Measurements from ENCODE around the gene ZNF511. TPM values are rescaled to one million over a fixed set of nuclear protein-coding genes. Genes with fewer than 3 reads are reported as not detected.

ZNF511 gene
- total and polyA plus RNA-seq, 4 donors: 13.7 to 31.8 (median 24.2) TPM

DNA sequence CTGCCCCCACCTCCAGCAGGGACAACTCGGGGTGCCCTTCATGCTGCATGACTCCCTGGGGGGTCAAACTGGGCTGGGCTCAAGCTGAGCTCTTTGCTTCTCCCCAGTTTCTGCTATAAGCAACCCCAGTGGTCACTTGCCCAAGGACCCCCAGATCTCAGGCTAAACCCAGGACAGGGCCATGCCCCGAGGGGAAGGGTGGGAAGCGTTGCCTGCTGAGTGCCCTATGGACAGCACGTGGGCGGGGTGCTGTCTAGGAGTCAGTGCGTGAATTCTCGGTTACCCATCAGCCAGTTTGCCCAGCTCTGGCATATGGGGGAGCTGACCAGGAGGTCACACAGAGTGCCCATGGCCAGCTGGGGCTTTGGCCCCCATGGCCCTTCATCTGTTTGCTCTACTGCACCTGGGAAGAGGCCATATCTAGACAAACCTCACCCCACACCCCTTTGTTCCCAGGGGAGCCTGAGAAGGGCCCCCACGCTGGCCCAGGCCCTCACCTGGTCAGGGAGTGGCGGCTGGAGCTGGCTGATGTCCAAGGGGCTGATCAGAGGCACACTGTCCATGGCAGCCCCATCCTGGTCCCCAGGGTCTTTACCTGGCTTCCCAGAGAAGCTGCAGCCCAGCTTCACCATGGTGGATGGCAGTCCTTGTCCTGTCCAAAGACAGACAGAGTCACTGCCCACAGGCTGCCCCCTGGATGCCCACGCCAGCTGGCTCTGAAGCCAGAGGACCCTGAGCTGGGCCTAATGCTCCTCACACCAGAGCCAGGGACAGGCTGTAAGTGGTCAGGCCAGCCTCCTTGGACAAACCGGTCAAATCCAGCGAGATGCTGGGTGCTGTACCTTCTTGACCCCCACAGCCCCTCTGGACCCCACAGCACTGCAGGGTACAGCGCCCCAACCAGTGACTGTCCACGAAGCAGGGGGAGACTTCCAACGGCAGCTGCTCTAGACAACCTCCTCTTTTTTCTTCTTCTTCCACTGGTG is 19.9 kb downstream of the ZNF511 start:
- Histone ChIP-seq H3K9me3 (ENCODE audit: control insufficient read depth in 4 of 4, low read length in 3 of 4) (no peaks in the 10 kb centered on the region), H3K36me3 (ENCODE audit: control insufficient read depth in 4 of 4, insufficient read depth in 3 of 4, low read depth in 1 of 4, low read length in 3 of 4) (no peaks in the 10 kb centered on the region), H3K27me3 (ENCODE audit: control insufficient read depth in 4 of 4, insufficient read depth in 4 of 4, low read length in 3 of 4) (peaks cover 0 to 17% (median 8%) of the 10 kb centered on the region in 4 donors), H3K4me1 (ENCODE audit: control insufficient read depth in 4 of 4, insufficient read depth in 4 of 4, low read length in 3 of 4) (peaks cover 2 to 22% (median 8%) of the 10 kb centered on the region in 4 donors), H3K9ac (ENCODE audit: low read depth in 1 of 2, low read length in 2 of 2) (no peak overlapping the region), H3K4me3 (ENCODE audit: low read depth in 1 of 3, low read length in 3 of 3) (no peak overlapping the region), H3K27ac (ENCODE audit: low read depth in 1 of 2, low read length in 2 of 2) (no peak overlapping the region)
- DNase-seq (ENCODE audit: low spot score): no peak
- 77% methylated on average over 15 of the region's 15 CpGs for WGBS
- TF ChIP-seq, protein P1, sequence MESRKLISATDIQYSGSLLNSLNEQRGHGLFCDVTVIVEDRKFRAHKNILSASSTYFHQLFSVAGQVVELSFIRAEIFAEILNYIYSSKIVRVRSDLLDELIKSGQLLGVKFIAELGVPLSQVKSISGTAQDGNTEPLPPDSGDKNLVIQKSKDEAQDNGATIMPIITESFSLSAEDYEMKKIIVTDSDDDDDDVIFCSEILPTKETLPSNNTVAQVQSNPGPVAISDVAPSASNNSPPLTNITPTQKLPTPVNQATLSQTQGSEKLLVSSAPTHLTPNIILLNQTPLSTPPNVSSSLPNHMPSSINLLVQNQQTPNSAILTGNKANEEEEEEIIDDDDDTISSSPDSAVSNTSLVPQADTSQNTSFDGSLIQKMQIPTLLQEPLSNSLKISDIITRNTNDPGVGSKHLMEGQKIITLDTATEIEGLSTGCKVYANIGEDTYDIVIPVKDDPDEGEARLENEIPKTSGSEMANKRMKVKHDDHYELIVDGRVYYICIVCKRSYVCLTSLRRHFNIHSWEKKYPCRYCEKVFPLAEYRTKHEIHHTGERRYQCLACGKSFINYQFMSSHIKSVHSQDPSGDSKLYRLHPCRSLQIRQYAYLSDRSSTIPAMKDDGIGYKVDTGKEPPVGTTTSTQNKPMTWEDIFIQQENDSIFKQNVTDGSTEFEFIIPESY (IDR thresholded peaks at IDR 0.05): no peak
- TF ChIP-seq, protein P2, sequence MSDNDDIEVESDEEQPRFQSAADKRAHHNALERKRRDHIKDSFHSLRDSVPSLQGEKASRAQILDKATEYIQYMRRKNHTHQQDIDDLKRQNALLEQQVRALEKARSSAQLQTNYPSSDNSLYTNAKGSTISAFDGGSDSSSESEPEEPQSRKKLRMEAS (IDR thresholded peaks at IDR 0.05): no peak
- TF ChIP-seq SP1 (IDR thresholded peaks at IDR 0.05) (no peak), NR2F2 (IDR thresholded peaks at IDR 0.05) (no peak), FOXA2 (IDR thresholded peaks at IDR 0.05) (no peak), RAD21 (IDR thresholded peaks at IDR 0.05) (no peak), HNF4G (IDR thresholded peaks at IDR 0.05) (no peak), EGR1 (IDR thresholded peaks at IDR 0.05; ENCODE audit: low read depth in 2 of 2) (no peak), TAF1 (conservative IDR thresholded peaks at IDR 0.05) (no peak), RXRA (IDR thresholded peaks at IDR 0.05) (no peak), FOXA1 (IDR thresholded peaks at IDR 0.05) (no peak), YY1 (IDR thresholded peaks at IDR 0.05) (no peak), HNF4A (conservative IDR thresholded peaks at IDR 0.05) (no peak), JUND (IDR thresholded peaks at IDR 0.05) (no peak), GABPA (IDR thresholded peaks at IDR 0.05 in 1 of 2, conservative IDR thresholded peaks at IDR 0.05 in 1 of 2) (no peak)
- TF ChIP-seq, protein P3, sequence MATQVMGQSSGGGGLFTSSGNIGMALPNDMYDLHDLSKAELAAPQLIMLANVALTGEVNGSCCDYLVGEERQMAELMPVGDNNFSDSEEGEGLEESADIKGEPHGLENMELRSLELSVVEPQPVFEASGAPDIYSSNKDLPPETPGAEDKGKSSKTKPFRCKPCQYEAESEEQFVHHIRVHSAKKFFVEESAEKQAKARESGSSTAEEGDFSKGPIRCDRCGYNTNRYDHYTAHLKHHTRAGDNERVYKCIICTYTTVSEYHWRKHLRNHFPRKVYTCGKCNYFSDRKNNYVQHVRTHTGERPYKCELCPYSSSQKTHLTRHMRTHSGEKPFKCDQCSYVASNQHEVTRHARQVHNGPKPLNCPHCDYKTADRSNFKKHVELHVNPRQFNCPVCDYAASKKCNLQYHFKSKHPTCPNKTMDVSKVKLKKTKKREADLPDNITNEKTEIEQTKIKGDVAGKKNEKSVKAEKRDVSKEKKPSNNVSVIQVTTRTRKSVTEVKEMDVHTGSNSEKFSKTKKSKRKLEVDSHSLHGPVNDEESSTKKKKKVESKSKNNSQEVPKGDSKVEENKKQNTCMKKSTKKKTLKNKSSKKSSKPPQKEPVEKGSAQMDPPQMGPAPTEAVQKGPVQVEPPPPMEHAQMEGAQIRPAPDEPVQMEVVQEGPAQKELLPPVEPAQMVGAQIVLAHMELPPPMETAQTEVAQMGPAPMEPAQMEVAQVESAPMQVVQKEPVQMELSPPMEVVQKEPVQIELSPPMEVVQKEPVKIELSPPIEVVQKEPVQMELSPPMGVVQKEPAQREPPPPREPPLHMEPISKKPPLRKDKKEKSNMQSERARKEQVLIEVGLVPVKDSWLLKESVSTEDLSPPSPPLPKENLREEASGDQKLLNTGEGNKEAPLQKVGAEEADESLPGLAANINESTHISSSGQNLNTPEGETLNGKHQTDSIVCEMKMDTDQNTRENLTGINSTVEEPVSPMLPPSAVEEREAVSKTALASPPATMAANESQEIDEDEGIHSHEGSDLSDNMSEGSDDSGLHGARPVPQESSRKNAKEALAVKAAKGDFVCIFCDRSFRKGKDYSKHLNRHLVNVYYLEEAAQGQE (IDR thresholded peaks at IDR 0.05): no peak
- TF ChIP-seq, protein P4, sequence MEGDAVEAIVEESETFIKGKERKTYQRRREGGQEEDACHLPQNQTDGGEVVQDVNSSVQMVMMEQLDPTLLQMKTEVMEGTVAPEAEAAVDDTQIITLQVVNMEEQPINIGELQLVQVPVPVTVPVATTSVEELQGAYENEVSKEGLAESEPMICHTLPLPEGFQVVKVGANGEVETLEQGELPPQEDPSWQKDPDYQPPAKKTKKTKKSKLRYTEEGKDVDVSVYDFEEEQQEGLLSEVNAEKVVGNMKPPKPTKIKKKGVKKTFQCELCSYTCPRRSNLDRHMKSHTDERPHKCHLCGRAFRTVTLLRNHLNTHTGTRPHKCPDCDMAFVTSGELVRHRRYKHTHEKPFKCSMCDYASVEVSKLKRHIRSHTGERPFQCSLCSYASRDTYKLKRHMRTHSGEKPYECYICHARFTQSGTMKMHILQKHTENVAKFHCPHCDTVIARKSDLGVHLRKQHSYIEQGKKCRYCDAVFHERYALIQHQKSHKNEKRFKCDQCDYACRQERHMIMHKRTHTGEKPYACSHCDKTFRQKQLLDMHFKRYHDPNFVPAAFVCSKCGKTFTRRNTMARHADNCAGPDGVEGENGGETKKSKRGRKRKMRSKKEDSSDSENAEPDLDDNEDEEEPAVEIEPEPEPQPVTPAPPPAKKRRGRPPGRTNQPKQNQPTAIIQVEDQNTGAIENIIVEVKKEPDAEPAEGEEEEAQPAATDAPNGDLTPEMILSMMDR (IDR thresholded peaks at IDR 0.05; ENCODE audit: low read depth, low read length, missing input control): no peak
- TF ChIP-seq, protein P5, sequence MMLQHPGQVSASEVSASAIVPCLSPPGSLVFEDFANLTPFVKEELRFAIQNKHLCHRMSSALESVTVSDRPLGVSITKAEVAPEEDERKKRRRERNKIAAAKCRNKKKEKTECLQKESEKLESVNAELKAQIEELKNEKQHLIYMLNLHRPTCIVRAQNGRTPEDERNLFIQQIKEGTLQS (IDR thresholded peaks at IDR 0.05): no peak
